Erythroblast (primary cell): ENCODE results near the gene NEK5.

ENCODE experiments used
- GATA1 ChIP-seq: IDR thresholded peaks from 2 replicates; pipeline ENCODE4 v1.6.1; 2011; ENCODE audit warnings: low read depth, mild to moderate bottlenecking, control low read depth, low read length, moderate library complexity
- POLR2A ChIP-seq: IDR thresholded peaks from 2 replicates; pipeline ENCODE4 v1.6.1; 2011; ENCODE audit warnings: mild to moderate bottlenecking, low read length

- TF ChIP-seq POLR2A (no peak), GATA1 (no peak)
These were observed 10.3 kb downstream of the NEK5 start for GRCh38 chr13:52118595-52118994.
